Measurements from ENCODE around the gene CAPNS2. TPM values are rescaled to one million over a fixed set of nuclear protein-coding genes. Genes with fewer than 3 reads are reported as not detected.
"Not testable (repeated sequence)": the region's sequence is repeated elsewhere in the genome, so short reads cannot be mapped to it uniquely, and the experiment has no call there.

The CAPNS2 gene
- total RNA-seq, 1 experiment from 2014 or later, result 0.28 TPM

DNA sequence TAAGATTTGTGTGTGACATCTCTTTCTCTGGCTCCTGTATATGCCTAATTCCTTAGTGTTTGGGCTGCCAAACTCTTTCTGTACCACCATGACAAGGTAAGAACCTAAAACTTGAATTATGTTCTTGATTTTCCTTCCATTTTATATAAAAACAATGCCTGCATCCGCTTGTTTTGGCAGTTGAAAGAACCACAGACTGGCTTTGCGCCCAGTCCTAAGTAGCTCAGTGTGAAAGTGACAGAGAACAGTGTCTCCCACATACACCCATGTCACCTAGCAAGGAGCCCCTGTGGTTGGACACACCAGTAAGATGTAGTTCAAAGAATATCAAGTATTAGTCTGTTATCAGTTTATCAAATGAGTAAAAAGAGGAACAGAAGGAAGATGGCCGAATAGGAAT is 48.6 kb downstream of the CAPNS2 start:
- no peak for TF ChIP-seq MXD4 (CRISPR knock-in tag; IDR thresholded peaks at IDR 0.05; ENCODE audit: borderline replicate concordance)
- TF ChIP-seq, protein P1, sequence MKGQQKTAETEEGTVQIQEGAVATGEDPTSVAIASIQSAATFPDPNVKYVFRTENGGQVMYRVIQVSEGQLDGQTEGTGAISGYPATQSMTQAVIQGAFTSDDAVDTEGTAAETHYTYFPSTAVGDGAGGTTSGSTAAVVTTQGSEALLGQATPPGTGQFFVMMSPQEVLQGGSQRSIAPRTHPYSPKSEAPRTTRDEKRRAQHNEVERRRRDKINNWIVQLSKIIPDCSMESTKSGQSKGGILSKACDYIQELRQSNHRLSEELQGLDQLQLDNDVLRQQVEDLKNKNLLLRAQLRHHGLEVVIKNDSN (CRISPR knock-in tag; IDR thresholded peaks at IDR 0.05), result no peak
- no peak for TF ChIP-seq ETV6 (CRISPR knock-in tag; IDR thresholded peaks at IDR 0.05)
- TF ChIP-seq ZNF317 (CRISPR knock-in tag; IDR thresholded peaks at IDR 0.05; ENCODE audit: borderline replicate concordance, low read depth), result no peak
- TF ChIP-seq, protein P2, sequence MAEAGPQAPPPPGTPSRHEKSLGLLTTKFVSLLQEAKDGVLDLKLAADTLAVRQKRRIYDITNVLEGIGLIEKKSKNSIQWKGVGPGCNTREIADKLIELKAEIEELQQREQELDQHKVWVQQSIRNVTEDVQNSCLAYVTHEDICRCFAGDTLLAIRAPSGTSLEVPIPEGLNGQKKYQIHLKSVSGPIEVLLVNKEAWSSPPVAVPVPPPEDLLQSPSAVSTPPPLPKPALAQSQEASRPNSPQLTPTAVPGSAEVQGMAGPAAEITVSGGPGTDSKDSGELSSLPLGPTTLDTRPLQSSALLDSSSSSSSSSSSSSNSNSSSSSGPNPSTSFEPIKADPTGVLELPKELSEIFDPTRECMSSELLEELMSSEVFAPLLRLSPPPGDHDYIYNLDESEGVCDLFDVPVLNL (CRISPR knock-in tag; IDR thresholded peaks at IDR 0.05; ENCODE audit: borderline replicate concordance, low read depth), result no peak
- no peak for TF ChIP-seq MYBL2 (CRISPR knock-in tag; IDR thresholded peaks at IDR 0.05)
- no peak for TF ChIP-seq ZBTB21 (CRISPR knock-in tag; IDR thresholded peaks at IDR 0.05; ENCODE audit: borderline replicate concordance)
- no peak for TF ChIP-seq FOXP1 (CRISPR knock-in tag; IDR thresholded peaks at IDR 0.05; ENCODE audit: borderline replicate concordance)
- TF ChIP-seq NR2C2 (CRISPR knock-in tag; IDR thresholded peaks at IDR 0.05), result no peak
- TF ChIP-seq, protein P3, sequence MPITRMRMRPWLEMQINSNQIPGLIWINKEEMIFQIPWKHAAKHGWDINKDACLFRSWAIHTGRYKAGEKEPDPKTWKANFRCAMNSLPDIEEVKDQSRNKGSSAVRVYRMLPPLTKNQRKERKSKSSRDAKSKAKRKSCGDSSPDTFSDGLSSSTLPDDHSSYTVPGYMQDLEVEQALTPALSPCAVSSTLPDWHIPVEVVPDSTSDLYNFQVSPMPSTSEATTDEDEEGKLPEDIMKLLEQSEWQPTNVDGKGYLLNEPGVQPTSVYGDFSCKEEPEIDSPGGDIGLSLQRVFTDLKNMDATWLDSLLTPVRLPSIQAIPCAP (CRISPR knock-in tag; IDR thresholded peaks at IDR 0.05), result no peak
- no peak for TF ChIP-seq ZNF671 (CRISPR knock-in tag; IDR thresholded peaks at IDR 0.05)
- TF ChIP-seq, protein P4, sequence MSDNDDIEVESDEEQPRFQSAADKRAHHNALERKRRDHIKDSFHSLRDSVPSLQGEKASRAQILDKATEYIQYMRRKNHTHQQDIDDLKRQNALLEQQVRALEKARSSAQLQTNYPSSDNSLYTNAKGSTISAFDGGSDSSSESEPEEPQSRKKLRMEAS (CRISPR knock-in tag; IDR thresholded peaks at IDR 0.05), result no peak

DNA sequence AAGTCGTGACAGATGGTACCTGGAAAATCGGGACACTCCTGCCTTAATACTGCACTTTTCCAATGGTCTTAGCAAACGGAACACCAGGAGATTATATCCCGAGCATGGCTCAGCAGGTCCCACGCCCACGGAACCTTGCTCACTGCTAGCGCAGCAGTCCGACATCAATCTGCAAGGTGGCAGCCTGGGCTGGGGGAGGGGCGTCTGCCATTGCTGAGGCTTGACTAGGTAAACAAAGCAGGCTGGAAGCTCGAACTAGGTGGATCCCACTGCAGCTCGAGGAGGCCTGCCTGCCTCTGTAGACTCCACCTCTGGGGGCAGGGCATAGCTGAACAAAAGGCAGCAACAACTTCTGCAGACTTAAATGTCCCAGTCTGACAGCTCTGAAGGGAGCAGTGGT is 49.2 kb downstream of the CAPNS2 start:
- Mint-ChIP-seq H3K9me3 (peaks cover 29% of the 10 kb centered on the region), H3K27me3 (ENCODE audit: low read depth) (peaks cover 10% of the 10 kb centered on the region), H3K36me3 (peaks cover 16% of the 10 kb centered on the region)
- ATAC-seq; DNase-seq (ENCODE audit: low spot score); H3K4me1 Mint-ChIP-seq; CTCF ChIA-PET; POLR2A ChIA-PET; H3K4me3 Mint-ChIP-seq; H3K27ac Mint-ChIP-seq: not testable (repeated sequence)

More for the DNA sequence above, 48.6 kb downstream of the CAPNS2 start:
- CTCF ChIA-PET, result no interaction called here
- H3K27me3 Mint-ChIP-seq (ENCODE audit: low read depth), result peaks cover 10% of the 10 kb centered on the region; the same call in 1 of the 2 replicates
- DNase-seq (ENCODE audit: low spot score) (no peak), ATAC-seq (no peak)
- POLR2A ChIA-PET, result no interaction called here
- peaks cover 16% of the 10 kb centered on the region for H3K36me3 Mint-ChIP-seq
- no peak overlapping the region for H3K4me3 Mint-ChIP-seq
- peaks cover 23% of the 10 kb centered on the region for H3K9me3 Mint-ChIP-seq
- no peaks in the 10 kb centered on the region for H3K4me1 Mint-ChIP-seq
- H3K27ac Mint-ChIP-seq, result no peak overlapping the region

Other genes with a start within 250 kb of the CAPNS2 start
- gene IRX6, start 242.5 kb upstream of the CAPNS2 start, total RNA-seq (2021), result 0.14 to 0.23 TPM (median 0.22 TPM) in 3 replicates
- gene MMP2, start 87.5 kb upstream of the CAPNS2 start, total RNA-seq (2021), result 51.5 to 61.3 TPM (median 55.8 TPM) in 3 replicates
- gene LPCAT2, start 57.6 kb upstream of the CAPNS2 start, total RNA-seq (2021), result 5.8 to 7.1 TPM (median 7.0 TPM) in 3 replicates
- gene SLC6A2, start 89.3 kb downstream of the CAPNS2 start, total RNA-seq (2021), result 0.16 to 0.30 TPM (median 0.20 TPM) in 3 replicates

Measured in WTC11 (cell line).